Activated CD4-positive, alpha-beta T cell treated with anti-CD3 and anti-CD28 coated beads, Interleukin-2, amount 10 ng/mL, durations not matched to agents 7 days and 5 days (primary cell): ENCODE results near the gene KRTAP16-1. TPM values are rescaled to one million over a fixed set of nuclear protein-coding genes. Genes with fewer than 3 reads are reported as not detected.

Source experiments
- CTCF ChIA-PET: fragments of 350-600 bp; sonication (Branson Sonifier 250); formaldehyde crosslinking; loops from one replicate; lab custom pipeline; 2021; ENCODE audit warnings: antibody characterized with exemption; lab: Charles Lee
- POLR2A ChIA-PET: fragments of 350-600 bp; sonication (Branson Sonifier 250); formaldehyde crosslinking; loops from one replicate; lab custom pipeline; 2021; ENCODE audit warnings: antibody characterized with exemption; lab: Charles Lee
- DNase-seq: peaks from one replicate; pipeline ENCODE4 v3.0.0-alpha.2; 2020
- H3K27ac Mint-ChIP-seq: one replicate; pipeline ENCODE4 v1.8.0; 2021; ENCODE audit warnings: mild to moderate bottlenecking, moderate library complexity, mixed read lengths
- H3K27me3 Mint-ChIP-seq: one replicate; pipeline ENCODE4 v1.8.0; 2021; ENCODE audit warnings: mixed read lengths
- H3K36me3 Mint-ChIP-seq: one replicate; pipeline ENCODE4 v1.8.0; 2021; ENCODE audit warnings: low read depth, mixed read lengths
- H3K4me1 Mint-ChIP-seq: one replicate; pipeline ENCODE4 v1.8.0; 2021; ENCODE audit warnings: mixed read lengths
- H3K4me3 Mint-ChIP-seq: one replicate; pipeline ENCODE4 v1.8.0; 2021; ENCODE audit warnings: mild to moderate bottlenecking, moderate library complexity, mixed read lengths
- H3K9me3 Mint-ChIP-seq: one replicate; pipeline ENCODE4 v1.8.0; 2021; ENCODE audit warnings: mixed read lengths
- total RNA-seq, 2 experiments: library from RNA; stranded (reverse); gene quantifications; one replicate each; pipeline ENCODE4 v1.2.3, GENCODE V29; 2021

The KRTAP16-1 gene
- total RNA-seq, 2 experiments from 2014 or later: 0.12 TPM; not detected in 1

- Mint-ChIP-seq H3K36me3 (no peaks in the 10 kb centered on the region), H3K27me3 (no peaks in the 10 kb centered on the region), H3K4me1 (peaks cover 33% of the 10 kb centered on the region), H3K4me3 (no peak overlapping the region), H3K9me3 (no peaks in the 10 kb centered on the region), H3K27ac (peak overlapping the region; percentile 83)
- POLR2A ChIA-PET: no interaction called here
- DNase-seq: peak; percentile 20
- CTCF ChIA-PET: interaction anchor here (0.6 kb wide), 1 partner anchor 623 kb away, joined by 3 read pairs; the partner anchor contains the start of gene KRT24
Observed at GRCh38 chr17:41326173-41327145, 17.4 kb upstream of the KRTAP16-1 start.

GRCh38 chr17:41325611-41326010 lies 16.5 kb upstream of the KRTAP16-1 start:
- DNase-seq: no peak
- Mint-ChIP-seq H3K4me1 (peaks cover 33% of the 10 kb centered on the region), H3K27ac (peak overlapping the region; percentile 31), H3K36me3 (peaks cover under 1% of the 10 kb centered on the region), H3K4me3 (no peak overlapping the region), H3K9me3 (peaks cover 3% of the 10 kb centered on the region), H3K27me3 (no peaks in the 10 kb centered on the region)
- ChIA-PET CTCF (interaction anchor here (0.6 kb wide), 1 partner anchor 224 kb away, joined by 3 read pairs; no protein-coding TSS in a partner anchor), POLR2A (no interaction called here)

GRCh38 chr17:41325126-41325525 lies 16.0 kb upstream of the KRTAP16-1 start:
- no peak for DNase-seq
- ChIA-PET CTCF (interaction anchor here (0.6 kb wide), 1 partner anchor 224 kb away, joined by 3 read pairs; no protein-coding TSS in a partner anchor), POLR2A (no interaction called here)
- H3K4me1 Mint-ChIP-seq: peaks cover 33% of the 10 kb centered on the region
- no peak overlapping the region for H3K4me3 Mint-ChIP-seq
- H3K36me3 Mint-ChIP-seq: peaks cover 5% of the 10 kb centered on the region
- no peaks in the 10 kb centered on the region for H3K27me3 Mint-ChIP-seq
- H3K9me3 Mint-ChIP-seq: peaks cover 6% of the 10 kb centered on the region
- peak overlapping the region; percentile 36 for H3K27ac Mint-ChIP-seq

- Mint-ChIP-seq H3K27me3 (no peaks in the 10 kb centered on the region), H3K36me3 (peaks cover 9% of the 10 kb centered on the region), H3K4me1 (peaks cover 33% of the 10 kb centered on the region), H3K9me3 (peaks cover 13% of the 10 kb centered on the region), H3K4me3 (no peak overlapping the region), H3K27ac (peak overlapping the region; percentile 33)
- no peak for DNase-seq
- POLR2A ChIA-PET: no interaction called here
- CTCF ChIA-PET: no interaction called here
Observed at GRCh38 chr17:41324180-41325075, 15.3 kb upstream of the KRTAP16-1 start.

GRCh38 chr17:41322903-41323895 lies 14.1 kb upstream of the KRTAP16-1 start:
- Mint-ChIP-seq H3K9me3 (peaks cover 13% of the 10 kb centered on the region), H3K27ac (peak overlapping the region; percentile 83)

GRCh38 chr17:41322094-41322902 lies 13.2 kb upstream of the KRTAP16-1 start:
- Mint-ChIP-seq H3K4me3 (no peak overlapping the region), H3K4me1 (peaks cover 32% of the 10 kb centered on the region), H3K27me3 (no peaks in the 10 kb centered on the region), H3K27ac (peak overlapping the region; percentile 83), H3K9me3 (peaks cover 13% of the 10 kb centered on the region), H3K36me3 (peaks cover 10% of the 10 kb centered on the region)
- ChIA-PET CTCF (interaction anchor here (0.6 to 1.5 kb wide), 10 partner anchors 8 to 1199 kb away, joined by 3 to 10 read pairs (median 5); partner anchors contain the start of gene KRT33A), POLR2A (no interaction called here)
- DNase-seq: peak; percentile 44

More at GRCh38 chr17:41322903-41323895, 14.1 kb upstream of the KRTAP16-1 start:
- no peak overlapping the region for H3K4me3 Mint-ChIP-seq
- POLR2A ChIA-PET: no interaction called here
- no peaks in the 10 kb centered on the region for H3K27me3 Mint-ChIP-seq
- CTCF ChIA-PET: interaction anchor here (0.6 to 1.5 kb wide), 8 partner anchors 8 to 47 kb away, joined by 3 to 10 read pairs (median 4); partner anchors contain the start of gene KRT33A
- peaks cover 33% of the 10 kb centered on the region for H3K4me1 Mint-ChIP-seq
- no peak for DNase-seq
- peaks cover 10% of the 10 kb centered on the region for H3K36me3 Mint-ChIP-seq

GRCh38 chr17:41318231-41318630 lies 9.1 kb upstream of the KRTAP16-1 start:
- CTCF ChIA-PET: interaction anchor here (0.6 kb wide), 1 partner anchor 1913 kb away, joined by 4 read pairs; no protein-coding TSS in a partner anchor

GRCh38 chr17:41315814-41316445 lies 6.8 kb upstream of the KRTAP16-1 start:
- POLR2A ChIA-PET: no interaction called here

More at GRCh38 chr17:41318231-41318630, 9.1 kb upstream of the KRTAP16-1 start:
- peak overlapping the region; percentile 10 for H3K27ac Mint-ChIP-seq
- peaks cover 7% of the 10 kb centered on the region for H3K4me1 Mint-ChIP-seq
- DNase-seq: no peak
- H3K4me3 Mint-ChIP-seq: no peak overlapping the region
- peaks cover 13% of the 10 kb centered on the region for H3K9me3 Mint-ChIP-seq
- no peaks in the 10 kb centered on the region for H3K27me3 Mint-ChIP-seq
- POLR2A ChIA-PET: no interaction called here
- peaks cover 10% of the 10 kb centered on the region for H3K36me3 Mint-ChIP-seq

GRCh38 chr17:41315204-41315794 lies 6.2 kb upstream of the KRTAP16-1 start, which contains the start of gene KRTAP17-1:
TSS of gene KRTAP17-1 (minus strand) at chr17:41315710. CDS start at chr17:41315650, 60 bp downstream.
- POLR2A ChIA-PET: no interaction called here
- DNase-seq: no peak
- CTCF ChIA-PET: no interaction called here
- Mint-ChIP-seq H3K27me3 (peaks cover 4% of the 10 kb centered on the region), H3K9me3 (peaks cover 13% of the 10 kb centered on the region), H3K36me3 (peaks cover 8% of the 10 kb centered on the region), H3K4me3 (no peak within 1 kb of the TSS), H3K4me1 (peaks cover 15% of the 10 kb centered on the region), H3K27ac (no peak within 1 kb of the TSS)

More at GRCh38 chr17:41315814-41316445, 6.8 kb upstream of the KRTAP16-1 start:
- Mint-ChIP-seq H3K4me3 (no peak overlapping the region), H3K27ac (no peak overlapping the region), H3K36me3 (peaks cover 12% of the 10 kb centered on the region), H3K4me1 (peaks cover 8% of the 10 kb centered on the region), H3K27me3 (peaks cover 4% of the 10 kb centered on the region), H3K9me3 (peaks cover 16% of the 10 kb centered on the region)
- DNase-seq: no peak
- CTCF ChIA-PET: interaction anchor here (1.4 kb wide), 1 partner anchor 9 kb away, joined by 4 read pairs; no protein-coding TSS in a partner anchor

- POLR2A ChIA-PET: no interaction called here
- peaks cover 4% of the 10 kb centered on the region for H3K27me3 Mint-ChIP-seq
Observed at GRCh38 chr17:41311111-41311510, 2.0 kb upstream of the KRTAP16-1 start.

More at GRCh38 chr17:41311111-41311510, 2.0 kb upstream of the KRTAP16-1 start:
- no peak overlapping the region for H3K4me3 Mint-ChIP-seq
- DNase-seq: no peak
- peaks cover 53% of the 10 kb centered on the region for H3K4me1 Mint-ChIP-seq
- H3K9me3 Mint-ChIP-seq: peaks cover 6% of the 10 kb centered on the region
- peaks cover 4% of the 10 kb centered on the region for H3K36me3 Mint-ChIP-seq
- no peak overlapping the region for H3K27ac Mint-ChIP-seq
- CTCF ChIA-PET: interaction anchor here (0.6 to 1.9 kb wide), 3 partner anchors 9 to 11 kb away, joined by 3 to 10 read pairs (median 3); partner anchors contain the start of gene KRTAP29-1
